WI38 (cell line): ENCODE data around the gene RIMBP2.
"Not testable (repeated sequence)": the region's sequence is repeated elsewhere in the genome, so short reads cannot be mapped to it uniquely, and the experiment has no call there.

ENCODE experiments used
- H3K4me3 ChIP-seq: 2 replicates; pipeline ENCODE4 v1.5.1; 2011; ENCODE audit warnings: low read depth, mild to moderate bottlenecking, control low read depth, low read length
- CTCF ChIP-seq: IDR thresholded peaks from 2 replicates; pipeline ENCODE4 v1.5.1; 2012; ENCODE audit warnings: low read depth, mild to moderate bottlenecking, control low read depth, low read length

The RIMBP2 gene

GRCh38 chr12:130587966-130588365, 128.1 kb downstream of the RIMBP2 start:
- no peak overlapping the region for H3K4me3 ChIP-seq
- TF ChIP-seq CTCF: no peak

- not testable (repeated sequence) for H3K4me3 ChIP-seq
Measured at GRCh38 chr12:130584475-130584874, 131.6 kb downstream of the RIMBP2 start.

GRCh38 chr12:130583800-130584199, 132.3 kb downstream of the RIMBP2 start:
- no peak for TF ChIP-seq CTCF

GRCh38 chr12:130583317-130583716, 132.8 kb downstream of the RIMBP2 start:
- H3K4me3 ChIP-seq: no peak overlapping the region
- no peak for TF ChIP-seq CTCF

More at GRCh38 chr12:130583800-130584199, 132.3 kb downstream of the RIMBP2 start:
- no peak overlapping the region for H3K4me3 ChIP-seq

- no peak for TF ChIP-seq CTCF
- no peak overlapping the region for H3K4me3 ChIP-seq
Measured at GRCh38 chr12:130582286-130582685, 133.8 kb downstream of the RIMBP2 start.

- TF ChIP-seq CTCF: no peak
- no peak overlapping the region for H3K4me3 ChIP-seq
Measured at GRCh38 chr12:130581782-130582181, 134.3 kb downstream of the RIMBP2 start.

GRCh38 chr12:130579231-130579630, 136.9 kb downstream of the RIMBP2 start:
- TF ChIP-seq CTCF: no peak
- no peak overlapping the region for H3K4me3 ChIP-seq

GRCh38 chr12:130577351-130577750, 138.7 kb downstream of the RIMBP2 start:
- no peak overlapping the region for H3K4me3 ChIP-seq
- TF ChIP-seq CTCF: no peak
